ENCODE data around the gene PACS2.
"Not testable (repeated sequence)": the region's sequence is repeated elsewhere in the genome, so short reads cannot be mapped to it uniquely, and the experiment has no call there.

Gene PACS2

GRCh38 chr14:105351920-105352851 lies 37.6 kb downstream of the PACS2 start:
- peak; percentile 83 for DNase-seq

DNA sequence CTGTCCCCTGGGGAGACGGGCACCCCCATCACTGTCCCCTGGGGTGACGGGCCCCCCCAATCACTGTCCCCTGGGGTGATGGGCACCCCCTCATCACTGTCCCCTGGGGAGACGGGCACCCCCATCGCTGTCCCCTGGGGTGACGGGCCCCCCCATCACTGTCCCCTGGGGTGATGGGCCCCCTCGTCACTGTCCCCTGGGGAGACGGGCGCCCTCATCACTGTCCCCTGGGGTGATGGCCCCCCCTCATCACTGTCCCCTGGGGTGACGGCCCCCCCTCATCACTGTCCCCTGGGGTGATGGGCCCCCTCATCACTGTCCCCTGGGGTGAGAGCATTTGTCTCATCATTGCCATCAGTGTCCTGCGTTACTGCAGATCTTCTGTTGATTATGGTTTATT lies 38.6 kb downstream of the PACS2 start:
- no peak for DNase-seq

GRCh38 chr14:105354541-105354940 lies 40.0 kb downstream of the PACS2 start:
- no peak for DNase-seq

GRCh38 chr14:105355049-105355575 lies 40.6 kb downstream of the PACS2 start:
- no peak for DNase-seq

GRCh38 chr14:105355850-105356604 lies 41.5 kb downstream of the PACS2 start:
- DNase-seq = no peak

GRCh38 chr14:105356927-105357326 lies 42.4 kb downstream of the PACS2 start:
- no peak for DNase-seq

- no peak for DNase-seq
Observed at GRCh38 chr14:105357626-105358025, 43.1 kb downstream of the PACS2 start.

DNA sequence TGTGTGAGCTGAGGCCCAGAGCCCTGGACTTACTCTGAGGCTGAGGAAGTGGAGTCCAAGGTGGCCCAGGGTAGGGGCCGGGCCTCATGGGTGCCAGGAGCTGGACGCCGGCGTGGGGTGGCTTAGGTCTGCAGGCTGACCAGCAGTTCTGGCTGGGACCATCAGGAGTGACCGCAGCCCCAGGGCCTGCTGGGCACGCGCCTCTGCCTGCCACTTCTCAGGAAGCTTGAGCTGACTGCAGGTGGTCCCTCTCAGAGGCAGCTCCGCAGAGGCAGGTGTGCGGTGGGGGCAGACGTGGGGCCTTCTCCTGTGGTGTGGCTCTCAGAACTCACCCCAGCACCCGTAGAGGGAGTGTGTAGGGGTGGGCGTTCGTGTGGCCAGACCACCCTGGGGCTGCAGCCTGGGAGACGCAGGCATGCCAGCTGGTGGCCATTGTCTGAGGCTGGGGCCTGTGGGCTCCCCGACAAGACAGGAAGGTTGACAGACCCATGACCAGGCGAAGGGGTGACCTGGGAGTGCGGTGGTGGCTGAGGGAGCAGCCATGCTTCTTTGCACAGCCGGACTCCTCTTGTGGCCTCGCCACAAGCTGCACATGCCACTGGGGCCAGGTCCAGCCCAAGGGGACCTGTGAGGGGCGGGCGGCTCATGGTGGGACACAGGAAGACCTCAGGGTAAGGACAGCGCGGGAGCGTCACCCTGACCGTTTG lies 43.7 kb downstream of the PACS2 start:
- DNase-seq = no peak

GRCh38 chr14:105358943-105359342 lies 44.4 kb downstream of the PACS2 start:
- DNase-seq = no peak

GRCh38 chr14:105361412-105361811 lies 46.9 kb downstream of the PACS2 start:
- DNase-seq = not testable (repeated sequence)

GRCh38 chr14:105363847-105364708 lies 49.5 kb downstream of the PACS2 start:
- peak; percentile 2 for DNase-seq

GRCh38 chr14:105365101-105365500 lies 50.6 kb downstream of the PACS2 start:
- DNase-seq = no peak

DNA sequence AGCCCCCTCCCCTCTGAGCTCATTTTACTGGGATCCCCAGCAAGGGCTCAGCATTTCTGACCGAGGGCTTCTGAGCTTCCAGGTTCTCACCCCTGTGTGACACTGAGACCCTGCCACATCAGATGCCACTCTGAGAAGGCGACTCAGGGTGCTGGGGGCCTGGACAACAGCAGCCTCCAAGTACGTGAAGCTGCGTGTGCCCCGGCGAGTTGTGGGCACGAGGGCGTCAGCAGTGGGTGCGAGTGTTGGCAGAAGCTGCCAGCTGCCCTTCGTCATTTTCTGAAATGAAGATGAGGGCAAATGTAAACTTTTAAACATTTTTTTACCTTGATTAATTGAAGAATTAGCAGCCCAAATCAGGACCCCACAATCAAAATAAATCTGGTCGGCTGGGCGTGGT lies 51.1 kb downstream of the PACS2 start:
- DNase-seq = no peak

DNA sequence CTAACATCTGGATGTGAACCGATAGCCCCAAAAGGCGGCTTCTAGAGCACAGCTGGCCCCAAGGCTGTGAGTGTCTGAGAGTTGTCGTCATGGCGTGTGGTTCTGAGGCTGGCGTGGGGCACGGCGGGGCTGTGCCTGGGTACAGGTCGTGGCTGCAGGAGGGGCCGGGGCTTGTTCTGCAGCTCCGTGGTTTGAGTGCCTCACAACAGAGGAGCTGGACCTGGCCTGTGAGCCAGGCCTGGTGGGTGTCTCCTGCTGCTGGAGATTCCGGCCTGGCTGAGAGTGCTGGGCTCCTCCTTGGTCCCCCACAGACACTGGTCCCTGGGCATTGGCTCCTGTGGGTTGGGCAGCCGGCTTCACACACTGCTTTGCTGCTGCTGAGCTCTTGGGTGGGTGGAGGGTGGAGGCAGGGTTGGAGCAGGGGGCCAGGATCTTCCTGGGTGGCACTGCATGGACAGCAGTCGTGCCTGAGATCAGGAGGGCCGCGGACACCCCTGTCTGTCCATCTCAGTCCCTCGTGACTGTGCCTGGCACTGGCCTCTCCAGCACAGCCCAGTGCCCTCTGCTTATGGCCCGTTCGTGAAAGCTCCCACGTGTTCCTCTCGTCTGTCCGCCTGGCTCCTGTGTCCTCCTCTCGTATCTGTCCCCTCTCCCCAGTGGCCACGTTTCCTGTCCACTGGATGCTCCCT lies 52.0 kb downstream of the PACS2 start:
- no peak for DNase-seq

GRCh38 chr14:105367116-105368031 lies 52.8 kb downstream of the PACS2 start:
- DNase-seq = no peak

DNA sequence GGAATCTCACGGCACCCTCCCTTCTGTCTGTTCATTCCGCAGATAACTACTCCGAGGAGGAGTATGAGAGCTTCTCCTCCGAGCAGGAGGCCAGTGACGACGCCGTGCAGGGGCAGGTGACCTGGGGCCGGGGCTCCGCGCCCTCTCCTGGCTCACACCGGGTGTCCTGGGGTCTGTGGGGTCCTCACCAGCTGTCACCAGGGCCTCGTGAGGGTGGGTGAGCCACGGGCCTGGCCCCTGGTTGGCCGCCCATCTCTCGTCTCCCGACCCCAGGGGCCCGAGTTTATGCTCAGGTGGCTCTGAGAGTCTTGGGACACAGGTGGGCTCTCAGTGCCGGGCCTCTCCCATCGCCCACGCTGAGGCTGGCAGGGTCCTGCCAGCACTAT lies 53.5 kb downstream of the PACS2 start:
- no peak for DNase-seq

DNA sequence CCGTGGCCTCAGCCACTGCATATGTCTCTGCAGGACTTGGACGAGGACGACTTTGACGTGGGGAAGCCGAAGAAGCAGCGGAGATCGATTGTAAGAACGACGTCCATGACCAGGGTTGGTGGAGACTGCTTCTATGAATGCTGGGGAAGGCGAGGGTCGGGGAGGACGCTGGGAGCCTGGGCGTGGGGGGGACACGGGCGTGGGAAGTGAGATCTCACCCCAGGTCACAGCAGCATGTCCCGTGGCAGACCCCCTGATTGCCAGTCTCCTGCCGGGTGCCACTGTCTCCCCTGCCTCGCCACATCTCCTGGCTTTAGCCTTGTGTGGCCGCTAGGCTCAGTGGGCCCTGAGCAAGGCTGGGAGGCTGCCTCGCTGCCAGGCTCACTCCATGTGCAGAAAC lies 53.9 kb downstream of the PACS2 start:
- DNase-seq = no peak

- no peak for DNase-seq
Observed at GRCh38 chr14:105368910-105369652, 54.5 kb downstream of the PACS2 start.

GRCh38 chr14:105369653-105370040 lies 55.1 kb downstream of the PACS2 start:
- no peak for DNase-seq

- peak; percentile 10 for DNase-seq
Observed at GRCh38 chr14:105374389-105374788, 59.8 kb downstream of the PACS2 start.
